DOHH2 (cell line): ENCODE data around the gene APBA2.

Experiments used
- H3F3A ChIP-seq: fragments of 200-600 bp; sonication (generic), shearing (Covaris generic); 2 replicates; pipeline ENCODE4 v1.6.0; 2016; ENCODE audit warnings: antibody characterized with exemption, mild to moderate bottlenecking; ENCODE audit not compliant: control insufficient read depth, insufficient read depth
- H3K27ac ChIP-seq: fragments of 200-600 bp; sonication (generic); 2 replicates; pipeline ENCODE4 v1.5.1; 2014; ENCODE audit warnings: low read depth, mild to moderate bottlenecking, low read length, moderate library complexity
- H3K27me3 ChIP-seq: fragments of 200-600 bp; sonication (generic); 2 replicates; pipeline ENCODE4 v1.6.1; 2014; ENCODE audit warnings: mild to moderate bottlenecking, low read length, mixed read lengths; ENCODE audit not compliant: control insufficient read depth
- H3K36me3 ChIP-seq: fragments of 200-600 bp; sonication (generic); 2 replicates; pipeline ENCODE4 v1.6.1; 2014; ENCODE audit warnings: mild to moderate bottlenecking, low read length, moderate library complexity, mixed read lengths; ENCODE audit not compliant: control insufficient read depth
- H3K4me1 ChIP-seq: fragments of 200-600 bp; sonication (generic); 2 replicates; pipeline ENCODE4 v1.6.1; 2014; ENCODE audit warnings: mild to moderate bottlenecking, low read length, mixed read lengths; ENCODE audit not compliant: control insufficient read depth
- H3K4me2 ChIP-seq: fragments of 200-600 bp; sonication (generic); 2 replicates; pipeline ENCODE4 v1.6.0; 2014; ENCODE audit warnings: mild to moderate bottlenecking, low read length, moderate library complexity
- H3K4me3 ChIP-seq: fragments of 200-600 bp; sonication (generic); 2 replicates; pipeline ENCODE4 v1.5.1; 2014; ENCODE audit warnings: mild to moderate bottlenecking, low read length, mixed read lengths
- H3K79me2 ChIP-seq: fragments of 200-600 bp; sonication (generic); 2 replicates; pipeline ENCODE4 v1.6.1; 2014; ENCODE audit warnings: mild to moderate bottlenecking, low read length, mixed read lengths; ENCODE audit not compliant: control insufficient read depth
- H3K9me2 ChIP-seq: fragments of 200-600 bp; sonication (generic); replicated peaks from 2 replicates; pipeline ENCODE4 v1.6.1; 2014; ENCODE audit warnings: mild to moderate bottlenecking, low read length, mixed read lengths; ENCODE audit not compliant: control insufficient read depth
- H3K9me3 ChIP-seq: fragments of 200-600 bp; sonication (generic); 2 replicates; pipeline ENCODE4 v1.6.1; 2014; ENCODE audit warnings: antibody characterized with exemption, low read length, mixed read lengths; ENCODE audit not compliant: control insufficient read depth, insufficient read depth
- H4K20me1 ChIP-seq: fragments of 200-600 bp; sonication (generic); 2 replicates; pipeline ENCODE4 v1.6.0; 2014; ENCODE audit warnings: low read depth, mild to moderate bottlenecking, antibody characterized with exemption, low read length, moderate library complexity; ENCODE audit not compliant: control insufficient read depth, insufficient read depth
- EZH2phosphoT487 ChIP-seq: fragments of 200-600 bp; sonication (generic); IDR thresholded peaks from 2 replicates; pipeline ENCODE4 v1.6.1; 2017; ENCODE audit warnings: borderline replicate concordance, mild to moderate bottlenecking, antibody characterized with exemption, low read length, moderate library complexity, mixed read lengths
- TF ChIP-seq, protein P1 (sequence below): fragments of 200-600 bp; sonication (generic); IDR thresholded peaks from one replicate; pipeline ENCODE4 v1.5.1; 2014; ENCODE audit warnings: antibody characterized with exemption, mild to moderate bottlenecking, low read depth, low read length; ENCODE audit not compliant: poor library complexity, severe bottlenecking

Gene APBA2

DNA sequence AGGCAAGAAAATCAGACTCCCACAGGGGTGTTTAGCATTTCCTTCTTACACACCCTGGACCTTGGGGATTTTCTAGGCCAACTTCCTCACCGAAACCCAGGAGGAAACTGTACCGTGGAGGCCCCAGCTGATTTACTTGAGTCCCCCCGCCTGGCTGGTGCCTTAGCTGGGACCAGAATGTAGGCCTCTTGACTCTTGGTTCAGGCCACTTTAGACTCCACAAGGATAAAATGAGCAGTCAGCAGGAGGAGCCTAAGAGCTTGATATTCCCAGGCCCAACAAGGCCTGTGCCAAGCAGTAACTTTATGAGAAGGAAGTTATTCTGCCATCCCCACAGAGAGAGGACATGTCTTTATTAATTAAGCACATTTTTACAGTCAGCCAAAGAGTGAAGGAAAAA is 4.6 kb upstream of the APBA2 start:
- Histone ChIP-seq H3K79me2 (no peaks in the 10 kb centered on the region), H3K36me3 (no peaks in the 10 kb centered on the region), H3K27ac (no peak overlapping the region), H3K4me2 (no peak overlapping the region), H3K4me1 (no peaks in the 10 kb centered on the region), H3K9me2 (no peaks in the 10 kb centered on the region), H3K4me3 (no peak overlapping the region), H3K27me3 (no peaks in the 10 kb centered on the region), H3K9me3 (no peaks in the 10 kb centered on the region), H3F3A (no peaks in the 10 kb centered on the region), H4K20me1 (no peaks in the 10 kb centered on the region)
- TF ChIP-seq EZH2phosphoT487: no peak
- TF ChIP-seq, protein P1, sequence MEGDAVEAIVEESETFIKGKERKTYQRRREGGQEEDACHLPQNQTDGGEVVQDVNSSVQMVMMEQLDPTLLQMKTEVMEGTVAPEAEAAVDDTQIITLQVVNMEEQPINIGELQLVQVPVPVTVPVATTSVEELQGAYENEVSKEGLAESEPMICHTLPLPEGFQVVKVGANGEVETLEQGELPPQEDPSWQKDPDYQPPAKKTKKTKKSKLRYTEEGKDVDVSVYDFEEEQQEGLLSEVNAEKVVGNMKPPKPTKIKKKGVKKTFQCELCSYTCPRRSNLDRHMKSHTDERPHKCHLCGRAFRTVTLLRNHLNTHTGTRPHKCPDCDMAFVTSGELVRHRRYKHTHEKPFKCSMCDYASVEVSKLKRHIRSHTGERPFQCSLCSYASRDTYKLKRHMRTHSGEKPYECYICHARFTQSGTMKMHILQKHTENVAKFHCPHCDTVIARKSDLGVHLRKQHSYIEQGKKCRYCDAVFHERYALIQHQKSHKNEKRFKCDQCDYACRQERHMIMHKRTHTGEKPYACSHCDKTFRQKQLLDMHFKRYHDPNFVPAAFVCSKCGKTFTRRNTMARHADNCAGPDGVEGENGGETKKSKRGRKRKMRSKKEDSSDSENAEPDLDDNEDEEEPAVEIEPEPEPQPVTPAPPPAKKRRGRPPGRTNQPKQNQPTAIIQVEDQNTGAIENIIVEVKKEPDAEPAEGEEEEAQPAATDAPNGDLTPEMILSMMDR: no peak

DNA sequence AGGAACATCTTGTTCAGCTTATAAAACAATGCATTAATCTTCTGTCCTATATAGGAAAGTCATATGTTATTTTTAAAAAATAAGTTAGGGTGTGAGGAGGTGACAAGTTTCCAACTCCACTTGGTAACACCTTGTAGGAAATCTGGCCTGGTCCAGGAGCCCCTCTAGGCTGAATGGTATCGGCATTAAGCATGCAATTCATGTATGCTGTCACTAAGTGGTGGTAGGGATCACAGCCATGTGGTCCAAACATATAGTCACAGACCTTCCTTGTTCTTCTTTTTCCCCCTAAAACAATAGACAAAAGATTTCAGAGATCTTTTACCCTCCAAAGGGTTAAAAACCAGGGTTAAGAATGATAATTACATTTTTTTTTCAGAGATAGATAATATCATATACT is 4.2 kb upstream of the APBA2 start:
- no peaks in the 10 kb centered on the region for H4K20me1 ChIP-seq
- H3K4me3 ChIP-seq: no peak overlapping the region
- no peaks in the 10 kb centered on the region for H3K9me2 ChIP-seq
- no peaks in the 10 kb centered on the region for H3K9me3 ChIP-seq
- H3K36me3 ChIP-seq: no peaks in the 10 kb centered on the region
- no peaks in the 10 kb centered on the region for H3K27me3 ChIP-seq
- H3K79me2 ChIP-seq: no peaks in the 10 kb centered on the region
- no peaks in the 10 kb centered on the region for H3K4me1 ChIP-seq
- no peak overlapping the region for H3K27ac ChIP-seq
- no peaks in the 10 kb centered on the region for H3F3A ChIP-seq
- no peak overlapping the region for H3K4me2 ChIP-seq
- TF ChIP-seq EZH2phosphoT487: no peak
- TF ChIP-seq, protein P1: no peak

GRCh38 chr15:28884151-28884940 is 1.4 kb upstream of the APBA2 start:
- no peaks in the 10 kb centered on the region for H3K79me2 ChIP-seq
- H3K4me3 ChIP-seq: no peak overlapping the region
- no peaks in the 10 kb centered on the region for H4K20me1 ChIP-seq
- H3K9me3 ChIP-seq: no peaks in the 10 kb centered on the region
- H3K27me3 ChIP-seq: no peaks in the 10 kb centered on the region
- H3K9me2 ChIP-seq: no peaks in the 10 kb centered on the region
- H3K36me3 ChIP-seq: no peaks in the 10 kb centered on the region
- no peak for TF ChIP-seq EZH2phosphoT487
- TF ChIP-seq, protein P1: no peak
- no peak overlapping the region for H3K27ac ChIP-seq
- no peaks in the 10 kb centered on the region for H3F3A ChIP-seq
- no peak overlapping the region for H3K4me2 ChIP-seq
- no peaks in the 10 kb centered on the region for H3K4me1 ChIP-seq
